Midbrain (tissue), 1 donor: Measurements from ENCODE around the gene NPHP4.

Experiments used
- DNase-seq: peaks from one replicate; lab custom pipeline; 2025; lab: John Stamatoyannopoulos, UW

The NPHP4 gene

GRCh38 chr1:5989731-5990271, 2.4 kb downstream of the NPHP4 start:
- no peak for DNase-seq

GRCh38 chr1:5989286-5989605, 3.0 kb downstream of the NPHP4 start:
- DNase-seq = no peak

GRCh38 chr1:5988596-5989285, 3.5 kb downstream of the NPHP4 start:
- DNase-seq = no peak

DNA sequence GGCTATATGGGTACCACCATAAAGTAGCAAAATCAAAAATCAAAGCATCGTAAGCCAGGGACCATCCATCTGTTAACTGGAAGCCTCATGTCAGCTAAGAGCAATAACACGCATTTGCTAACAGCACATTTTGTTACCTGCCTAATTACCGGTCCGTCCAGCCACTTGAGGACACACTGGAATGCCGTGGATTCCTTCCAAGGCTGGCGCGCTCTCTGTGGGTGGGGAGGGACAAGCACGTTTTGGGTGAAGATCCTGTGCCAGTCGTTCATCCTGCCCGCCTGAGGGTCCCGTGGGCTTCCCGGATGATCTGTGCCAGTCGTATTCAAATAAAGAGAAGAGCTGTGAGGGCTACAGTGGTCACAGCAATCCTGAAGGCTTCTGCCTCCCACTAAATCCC, 6.2 kb downstream of the NPHP4 start:
- no peak for DNase-seq

DNA sequence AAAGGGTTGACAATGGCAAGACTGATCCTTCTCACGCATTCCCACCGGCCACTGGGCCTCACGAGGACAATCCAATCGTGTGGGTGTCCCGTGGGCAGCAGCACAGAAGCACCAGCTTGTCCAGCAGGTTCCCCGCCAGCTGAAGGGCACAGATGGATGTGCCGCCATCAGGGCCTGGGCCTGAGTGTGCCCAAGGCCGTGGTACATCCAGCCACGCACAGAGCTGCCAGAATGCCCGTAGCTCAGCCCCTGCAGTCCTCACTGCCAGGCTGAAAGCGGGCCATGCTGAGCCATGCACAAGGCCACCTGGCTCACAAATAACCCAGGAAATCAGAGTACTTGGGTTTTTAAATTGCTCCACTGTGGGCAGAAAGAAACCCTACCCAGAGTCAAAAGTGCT, 7.0 kb downstream of the NPHP4 start:
- DNase-seq = no peak

GRCh38 chr1:5983361-5984103, 8.7 kb downstream of the NPHP4 start:
- DNase-seq = no peak

DNA sequence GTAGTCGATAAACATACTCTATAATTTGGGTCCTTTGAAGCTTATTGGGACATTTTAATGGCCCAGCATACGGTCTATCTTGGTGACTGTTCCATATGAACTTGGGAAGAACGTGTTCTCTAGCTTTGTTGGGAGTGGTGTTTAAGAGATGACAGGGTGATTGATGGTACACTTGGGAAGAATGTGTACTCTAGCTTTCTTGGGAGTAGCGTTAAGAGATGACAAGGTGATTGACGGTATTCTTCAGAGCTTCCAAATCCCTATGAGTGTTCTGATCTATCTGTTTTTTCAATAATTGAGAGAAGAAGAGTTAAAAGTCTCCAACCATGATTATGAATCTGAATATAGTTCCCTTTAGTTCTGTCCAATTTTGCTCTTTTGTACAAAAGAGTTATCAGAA, 9.4 kb downstream of the NPHP4 start:
- no peak for DNase-seq

DNA sequence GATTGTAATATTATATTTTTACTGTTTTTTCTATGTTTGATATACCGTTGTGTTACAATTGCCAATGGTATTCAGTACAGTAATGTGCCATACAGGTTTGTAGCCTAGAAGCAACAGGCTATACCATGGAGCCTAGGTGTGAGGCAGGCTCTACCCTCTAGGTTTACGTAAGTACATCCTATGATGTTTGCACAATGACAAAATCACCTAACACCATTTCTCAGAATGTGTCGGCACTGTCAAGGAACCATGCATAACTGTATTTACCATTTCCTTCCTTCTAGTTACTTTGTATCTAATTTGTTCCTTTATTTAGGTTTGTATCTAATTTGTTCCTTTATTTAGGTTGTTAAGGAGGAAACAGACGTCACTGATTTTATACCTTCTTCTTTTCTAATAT, 9.9 kb downstream of the NPHP4 start:
- DNase-seq = no peak

- DNase-seq = no peak
Measured at GRCh38 chr1:5981009-5981380, 11.2 kb downstream of the NPHP4 start.

- no peak for DNase-seq
Measured at GRCh38 chr1:5980314-5981008, 11.8 kb downstream of the NPHP4 start.

DNA sequence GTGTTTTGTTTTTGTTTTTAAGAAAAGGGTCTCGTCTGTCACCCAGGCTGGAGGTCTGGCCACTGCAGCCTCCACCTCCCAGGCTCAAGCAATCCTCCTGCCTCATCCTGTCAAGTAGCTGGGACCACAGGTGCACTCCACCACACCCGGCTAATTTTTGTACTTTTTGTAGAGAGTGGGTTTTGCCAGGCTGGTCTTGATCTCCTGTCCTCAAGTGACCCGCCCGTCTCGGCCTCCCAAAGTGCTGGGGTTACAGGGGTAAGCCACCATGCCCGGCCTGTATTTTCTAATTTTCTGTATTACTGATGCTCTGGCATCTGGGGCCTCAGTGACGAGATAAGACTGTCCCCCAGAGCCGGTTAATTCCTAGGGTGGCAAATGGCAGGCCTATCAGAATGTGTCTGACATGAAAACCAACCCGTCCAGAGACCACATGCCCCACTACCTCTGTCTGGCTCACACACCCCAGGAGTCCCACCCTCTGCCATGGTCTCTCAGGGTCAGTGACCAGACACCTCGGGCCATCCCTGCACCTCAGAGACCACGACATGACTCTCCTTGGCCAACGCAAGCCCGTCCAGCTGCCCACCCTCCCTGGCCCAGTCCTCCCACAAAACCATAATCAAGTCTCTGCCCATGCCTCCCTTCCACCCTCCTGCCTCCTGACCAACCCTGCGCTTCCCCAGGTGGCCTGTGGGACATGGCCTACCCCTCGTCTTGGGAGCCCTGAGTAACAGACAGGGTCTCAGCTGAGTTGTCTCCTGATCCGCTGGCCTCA, 12.5 kb downstream of the NPHP4 start:
- no peak for DNase-seq

GRCh38 chr1:5978452-5978851, 13.8 kb downstream of the NPHP4 start:
- DNase-seq = no peak

- no peak for DNase-seq
Measured at GRCh38 chr1:5977494-5978444, 14.5 kb downstream of the NPHP4 start.

- no peak for DNase-seq
Measured at GRCh38 chr1:5976726-5977493, 15.3 kb downstream of the NPHP4 start.

DNA sequence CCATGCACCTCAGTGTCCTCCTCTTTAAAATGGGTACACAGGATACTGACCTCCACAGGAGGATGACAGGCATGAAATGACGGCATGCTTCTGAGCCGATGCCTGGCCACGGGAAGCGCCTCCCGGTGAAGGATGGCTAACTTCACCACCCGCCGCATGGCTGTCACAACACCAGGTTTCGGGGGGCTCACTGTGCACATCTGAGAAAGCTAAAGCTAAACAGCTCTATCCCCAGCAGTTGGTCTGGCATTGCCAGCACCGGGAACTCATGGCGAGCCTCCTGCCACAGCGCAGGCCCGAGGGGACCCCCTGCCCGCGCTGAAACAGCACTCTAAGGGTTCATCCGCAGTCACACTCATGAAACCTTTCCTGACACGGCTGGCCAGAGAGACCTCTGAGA, 16.0 kb downstream of the NPHP4 start:
- no peak for DNase-seq

GRCh38 chr1:5975133-5975880, 16.9 kb downstream of the NPHP4 start:
- DNase-seq = peak; percentile 55

GRCh38 chr1:5974631-5975030, 17.6 kb downstream of the NPHP4 start:
- no peak for DNase-seq

DNA sequence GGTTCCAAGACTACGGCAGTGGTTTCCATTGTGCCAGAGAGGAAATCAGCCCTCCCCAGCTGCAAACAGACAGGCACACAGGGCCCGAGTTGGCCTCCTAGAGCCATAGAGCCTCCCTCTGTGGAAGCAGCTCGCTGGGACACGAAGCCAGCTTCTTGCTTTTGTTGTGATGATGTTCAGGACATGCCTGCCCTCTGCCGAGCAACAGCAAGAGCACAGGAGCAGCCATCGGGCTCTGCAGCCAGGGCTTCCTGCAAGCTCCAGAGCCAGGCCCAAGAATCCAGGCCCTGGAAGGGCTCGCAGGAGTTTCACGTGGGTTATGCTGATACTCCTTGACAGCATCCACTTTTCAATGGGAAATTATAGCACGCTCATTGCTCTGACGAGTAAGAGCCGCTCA, 18.5 kb downstream of the NPHP4 start:
- DNase-seq = peak; percentile 83

DNA sequence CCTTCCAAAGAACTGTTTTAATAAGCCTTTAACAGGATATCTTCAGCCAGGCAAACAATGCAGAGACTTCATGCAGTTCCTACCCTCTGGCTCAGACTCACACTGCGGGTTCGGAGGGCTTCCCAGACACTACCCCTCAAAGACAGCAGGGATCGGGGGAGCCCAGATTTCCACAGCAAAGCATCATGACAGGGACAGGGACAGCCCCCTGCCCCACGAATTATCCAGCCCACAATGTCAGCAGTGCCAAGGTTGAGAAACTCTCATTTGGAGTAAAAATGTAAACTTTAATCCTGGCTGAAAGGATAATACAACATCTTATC, 20.1 kb downstream of the NPHP4 start:
- DNase-seq = no peak
